Astrocyte of the hippocampus (primary cell): ENCODE data around the gene FAM3D.

ENCODE experiments used
- DNase-seq: peaks from one replicate; pipeline ENCODE4 v3.0.0; 2011; ENCODE audit warnings: low read depth, low spot score

The FAM3D gene

GRCh38 chr3:58627570-58627885 lies 39.0 kb downstream of the FAM3D start:
- DNase-seq = peak; percentile 89

DNA sequence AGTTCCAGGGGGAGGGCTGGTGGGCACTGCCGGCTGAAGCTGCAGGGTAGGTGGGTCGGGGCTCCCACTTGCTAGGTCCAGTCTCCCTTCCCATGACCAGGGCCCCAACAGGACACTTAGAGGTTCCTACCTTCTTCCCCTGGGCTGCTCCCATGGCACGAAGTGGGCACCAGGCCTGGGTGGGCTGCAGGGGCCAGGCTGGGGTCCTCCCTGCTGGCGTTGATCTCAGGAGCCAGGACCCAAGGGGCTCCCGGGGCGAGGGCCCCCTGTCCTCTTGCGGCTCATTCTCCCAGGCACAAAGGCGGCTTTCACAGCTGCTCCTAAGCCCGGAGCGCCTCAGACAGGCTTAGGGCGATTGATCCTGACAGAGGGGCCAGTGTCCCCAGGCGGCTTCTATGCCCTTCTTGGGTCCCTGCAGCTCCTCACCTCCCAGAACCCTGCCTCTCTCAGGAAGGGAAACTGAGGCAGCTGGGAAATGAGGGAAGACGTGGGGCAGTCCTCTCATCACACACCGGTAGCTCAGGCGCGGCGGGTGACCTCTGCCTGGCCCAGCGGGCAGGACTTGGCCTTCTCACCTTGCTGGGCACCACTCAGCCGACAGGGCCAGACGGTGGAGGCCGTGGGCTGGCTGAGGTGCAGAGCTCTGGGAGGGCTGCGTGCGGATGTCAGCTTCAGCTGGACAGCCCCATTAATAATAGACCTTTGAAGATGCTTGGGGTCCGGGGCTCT lies 39.6 kb downstream of the FAM3D start:
- no peak for DNase-seq

DNA sequence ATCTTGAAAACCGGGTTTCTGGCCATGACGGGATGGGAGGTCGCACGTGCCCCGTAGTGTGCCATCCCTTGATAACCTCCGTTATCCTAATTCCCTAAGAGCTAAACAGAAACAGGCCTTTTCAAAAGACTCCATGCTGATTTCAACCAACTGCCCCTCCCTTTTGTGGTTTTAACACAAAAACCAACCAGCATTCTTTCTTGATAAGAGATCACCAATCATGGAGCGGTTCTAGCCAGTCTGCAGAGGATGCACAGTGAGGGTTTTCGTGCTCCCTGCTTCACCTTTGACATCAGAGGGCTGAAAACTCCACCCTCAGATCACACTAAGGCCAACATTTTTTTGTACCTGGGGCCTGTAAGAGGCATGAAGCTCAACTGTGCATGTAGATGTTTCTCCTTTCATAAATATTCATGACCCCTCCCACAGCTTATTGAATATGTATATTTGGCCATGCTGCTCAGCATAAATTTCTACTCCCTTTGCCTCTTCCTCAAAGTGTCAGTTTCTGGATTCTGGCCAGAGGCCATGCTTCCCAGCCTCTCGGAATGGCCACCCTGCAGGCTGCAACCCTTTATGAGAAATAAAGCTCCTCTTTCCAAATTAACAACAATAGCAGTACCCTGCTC lies 41.3 kb downstream of the FAM3D start:
- peak; percentile 42 for DNase-seq

GRCh38 chr3:58624550-58624949 lies 42.0 kb downstream of the FAM3D start:
- no peak for DNase-seq

DNA sequence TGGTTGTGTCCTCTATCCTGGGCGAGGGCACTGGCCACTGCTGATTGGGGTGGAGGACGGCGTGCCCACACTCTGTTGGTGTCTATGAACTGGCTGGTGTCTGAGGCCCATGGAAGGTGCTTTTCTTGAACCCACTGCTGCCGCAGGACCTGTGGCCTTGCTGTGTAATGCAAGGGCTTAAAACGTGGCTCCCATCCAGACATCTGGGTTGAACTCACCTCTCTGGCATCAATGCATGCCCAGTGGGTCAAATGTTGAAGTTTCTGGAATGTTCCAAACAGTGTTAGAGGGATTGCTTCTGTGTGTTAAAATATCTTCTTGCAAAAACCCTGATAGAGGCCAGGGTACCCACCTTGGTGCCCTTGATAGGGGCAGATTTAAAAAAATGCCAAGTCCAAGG lies 42.6 kb downstream of the FAM3D start:
- no peak for DNase-seq

DNA sequence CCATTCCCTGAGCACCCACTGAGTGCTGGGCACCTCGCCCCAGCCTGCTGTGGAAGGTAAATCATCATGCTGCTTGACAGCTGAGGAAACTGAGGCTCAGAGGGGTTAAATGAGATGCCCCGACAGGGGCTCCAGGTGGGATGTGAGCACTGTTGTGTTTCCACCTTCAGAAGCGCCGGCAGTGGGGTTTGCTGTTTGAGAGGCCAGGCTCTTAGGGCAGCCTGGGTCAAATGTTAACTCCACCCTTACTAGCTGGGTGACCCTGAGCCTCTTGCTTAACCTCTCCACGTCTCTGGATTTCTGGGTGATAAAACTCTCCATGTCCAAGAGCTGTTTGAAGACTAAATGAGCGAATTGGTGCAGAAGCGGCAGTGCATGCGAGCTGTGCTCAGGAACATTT lies 43.1 kb downstream of the FAM3D start:
- DNase-seq = no peak

DNA sequence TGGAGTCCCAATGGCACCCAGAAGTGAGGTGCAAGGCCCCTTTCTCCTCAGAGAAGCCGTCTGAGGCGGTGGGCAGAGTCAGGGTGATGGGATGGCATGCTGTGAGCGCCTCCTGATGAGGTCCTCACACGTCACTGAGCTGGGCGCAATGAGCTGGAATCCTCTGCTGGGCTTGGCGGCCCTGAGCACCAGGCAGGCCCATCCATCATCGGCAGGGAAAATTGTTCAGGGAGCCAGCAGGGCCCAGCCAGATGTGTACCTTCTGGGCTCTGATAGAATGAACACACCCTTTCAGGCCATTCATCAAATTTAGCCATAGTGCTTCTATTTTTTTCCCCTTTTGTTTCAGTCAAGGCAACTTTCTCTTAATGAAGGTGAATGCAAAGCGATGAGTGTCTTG lies 43.7 kb downstream of the FAM3D start:
- DNase-seq = no peak

DNA sequence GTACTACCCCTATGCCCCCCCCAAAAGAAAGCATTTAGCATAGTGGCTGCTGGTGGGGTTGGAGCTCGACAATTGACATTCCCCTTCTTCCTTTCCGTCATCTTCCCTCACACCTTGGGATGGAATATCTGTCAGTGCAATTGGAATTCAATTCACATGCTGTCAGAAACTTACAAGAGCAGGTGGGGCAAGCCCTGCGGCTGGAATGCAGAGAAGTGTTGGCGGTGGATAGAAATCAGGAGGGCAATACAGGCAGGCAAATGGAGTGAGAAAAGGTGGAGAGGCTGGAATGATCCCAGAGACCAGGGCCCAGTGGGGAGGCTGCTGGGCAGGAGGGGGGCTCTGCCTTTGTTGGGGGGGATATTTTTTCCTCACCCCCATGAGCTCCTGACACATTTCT lies 44.1 kb downstream of the FAM3D start:
- DNase-seq = no peak

- DNase-seq = no peak
These were observed 45.3 kb downstream of the FAM3D start for GRCh38 chr3:58621086-58621830.

DNA sequence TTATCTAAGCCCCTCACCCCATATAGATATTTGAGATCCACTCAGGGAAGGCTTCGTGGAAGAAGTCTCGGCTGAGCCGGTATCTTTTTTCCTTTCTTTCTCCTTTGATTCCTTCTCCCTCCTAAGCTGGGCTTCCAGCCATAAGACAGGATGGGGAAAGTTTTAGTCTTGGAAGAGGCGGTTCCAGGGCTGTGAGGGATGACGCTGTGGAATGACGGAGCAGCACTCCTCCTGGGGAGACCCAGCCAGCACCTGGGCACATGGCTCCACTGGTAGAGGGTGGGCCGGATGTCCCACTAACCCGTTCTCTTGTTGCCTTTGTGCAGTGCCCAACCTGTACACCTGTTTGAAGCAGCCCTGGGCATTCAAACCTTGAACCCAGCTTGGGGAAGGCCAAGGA lies 46.2 kb downstream of the FAM3D start:
- no peak for DNase-seq

DNA sequence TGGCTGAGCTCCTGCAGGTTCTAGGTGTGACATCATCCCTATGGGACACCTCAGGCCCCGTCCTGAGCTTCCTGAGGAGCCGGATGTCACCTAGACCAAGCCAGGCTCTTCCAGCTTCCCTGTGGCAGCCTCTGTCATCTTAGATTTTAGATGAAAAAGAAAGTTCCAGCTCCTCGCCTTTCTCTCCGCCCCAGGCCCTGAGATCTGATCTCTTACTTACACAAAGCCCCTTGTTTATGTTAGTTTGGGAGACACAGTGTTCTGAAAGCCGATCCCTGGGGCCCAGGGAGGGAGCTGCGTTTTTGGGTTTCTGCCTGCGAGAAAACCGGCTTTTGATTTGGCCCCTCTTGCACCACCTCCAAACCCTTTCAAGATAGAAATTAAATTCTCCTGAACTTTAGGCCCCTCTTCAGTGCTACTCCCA lies 49.2 kb downstream of the FAM3D start:
- no peak for DNase-seq

DNA sequence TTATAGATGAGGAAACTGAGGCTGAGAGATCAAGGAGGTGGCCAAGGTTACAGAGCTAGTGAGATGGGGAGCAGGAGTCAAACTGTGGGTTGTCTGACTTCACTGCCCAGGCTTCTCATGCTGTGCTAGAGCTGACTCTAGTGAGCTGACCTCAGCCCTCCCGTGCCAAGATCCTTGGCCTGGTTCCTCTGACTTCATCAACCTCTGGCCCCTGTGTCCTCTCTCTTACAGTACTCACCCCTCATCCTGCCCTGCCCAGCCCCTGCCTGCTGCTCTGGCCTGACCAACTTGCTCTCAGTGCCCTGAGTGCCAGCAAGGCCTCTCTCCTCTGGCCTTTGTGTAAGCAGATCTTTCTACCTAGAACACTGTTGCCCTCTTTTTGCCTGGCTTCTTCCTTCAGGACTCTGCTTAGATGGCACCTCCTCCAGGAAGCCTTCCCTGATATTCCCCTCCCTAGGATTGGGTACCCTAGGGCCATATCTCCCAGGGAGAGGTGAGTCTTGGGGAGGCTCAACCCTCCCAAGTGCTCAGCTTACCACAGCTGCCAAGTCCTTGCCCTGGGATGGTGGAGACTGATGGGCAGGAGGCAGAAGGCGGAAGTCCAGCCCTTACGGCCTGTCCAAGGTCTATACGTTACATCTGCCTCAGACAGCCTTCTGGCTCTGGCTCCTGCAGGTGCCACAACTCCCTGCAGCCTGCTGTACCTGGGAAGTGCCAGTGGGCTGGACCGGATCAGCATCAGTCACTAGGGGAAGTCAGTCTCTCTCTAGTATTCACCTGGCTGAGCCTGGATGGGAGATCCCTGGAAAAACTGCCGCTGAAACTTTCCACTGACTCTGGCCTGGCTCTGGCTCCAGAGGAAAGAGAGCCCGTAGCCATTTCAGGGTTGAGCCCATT lies 53.1 kb downstream of the FAM3D start:
- no peak for DNase-seq

- DNase-seq = no peak
These were observed 53.7 kb downstream of the FAM3D start for GRCh38 chr3:58612830-58613229.

DNA sequence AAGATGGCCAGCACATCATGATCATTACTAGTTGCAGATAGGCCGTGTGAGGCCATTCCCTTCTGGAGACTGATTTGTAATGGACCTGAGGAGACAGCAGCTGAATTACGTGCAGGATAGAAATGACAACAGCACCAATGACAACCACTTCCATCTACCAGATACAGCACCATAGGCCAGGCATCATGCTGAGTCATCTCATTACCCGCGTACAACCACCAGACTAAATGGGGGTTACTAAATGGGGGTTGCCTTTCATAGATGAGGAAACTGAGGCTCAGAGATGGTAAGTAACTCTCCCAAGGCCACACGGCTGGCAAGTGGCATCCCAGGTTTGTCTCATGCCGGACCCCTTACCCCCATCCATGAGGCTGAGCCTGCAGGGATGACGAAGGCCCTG lies 56.6 kb downstream of the FAM3D start:
- no peak for DNase-seq

DNA sequence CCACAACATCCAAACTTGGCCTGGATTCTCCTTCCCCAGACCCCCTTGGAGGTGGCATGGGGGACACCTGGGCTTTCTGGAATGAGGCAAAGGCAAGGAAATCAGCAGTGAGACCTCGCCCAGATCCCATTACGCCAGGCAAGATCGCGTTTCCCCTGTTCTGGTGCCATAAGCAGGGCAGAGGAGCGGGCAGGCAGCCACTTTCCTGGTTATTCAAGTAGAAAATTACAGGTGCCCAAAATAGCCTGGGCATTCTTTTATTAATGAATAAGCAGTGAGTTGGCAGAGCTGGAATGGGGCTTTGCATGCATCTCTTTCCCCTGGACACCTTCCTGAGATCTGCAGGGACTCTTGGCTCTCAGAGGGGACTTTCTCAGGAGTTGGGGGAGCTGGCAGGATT lies 57.9 kb downstream of the FAM3D start:
- DNase-seq = peak; percentile 69

DNA sequence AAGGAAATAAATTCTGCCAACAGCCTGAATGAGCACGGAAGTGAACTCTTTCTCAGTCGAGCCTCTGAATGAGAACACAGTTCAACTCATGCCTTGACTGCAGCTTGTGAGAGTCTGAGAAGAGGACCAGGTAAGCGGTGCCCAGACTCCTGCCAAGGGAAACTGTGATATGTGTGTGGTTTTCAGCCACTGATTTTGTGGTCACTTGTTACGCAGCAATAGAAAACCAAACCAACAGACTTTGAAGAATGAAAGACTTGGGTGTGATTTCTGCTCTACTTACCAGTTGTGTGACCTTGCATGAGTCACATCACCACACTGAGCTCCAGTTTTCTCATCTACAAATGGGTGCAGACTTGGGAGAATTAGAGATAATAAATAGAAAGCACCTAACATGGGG lies 58.8 kb downstream of the FAM3D start:
- DNase-seq = no peak

DNA sequence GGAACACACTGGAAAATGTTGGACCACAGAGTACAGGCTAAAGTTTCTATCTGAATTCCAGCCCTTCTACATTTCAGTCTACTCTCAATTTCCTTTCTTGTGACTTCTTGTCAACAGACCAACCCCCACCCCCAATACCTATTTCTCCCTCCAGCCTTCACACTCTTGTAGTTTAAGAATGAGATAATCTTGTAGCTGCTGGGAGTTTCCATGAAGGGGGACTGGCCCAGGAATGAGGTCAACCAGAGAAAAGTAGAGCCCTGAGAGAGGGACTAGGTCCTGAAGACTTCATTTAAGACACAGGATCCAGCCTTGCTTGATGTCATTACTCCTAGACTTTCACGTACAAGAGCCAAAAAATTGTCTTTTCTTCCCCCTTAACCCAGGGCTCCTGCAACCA lies 59.9 kb downstream of the FAM3D start:
- DNase-seq = no peak

DNA sequence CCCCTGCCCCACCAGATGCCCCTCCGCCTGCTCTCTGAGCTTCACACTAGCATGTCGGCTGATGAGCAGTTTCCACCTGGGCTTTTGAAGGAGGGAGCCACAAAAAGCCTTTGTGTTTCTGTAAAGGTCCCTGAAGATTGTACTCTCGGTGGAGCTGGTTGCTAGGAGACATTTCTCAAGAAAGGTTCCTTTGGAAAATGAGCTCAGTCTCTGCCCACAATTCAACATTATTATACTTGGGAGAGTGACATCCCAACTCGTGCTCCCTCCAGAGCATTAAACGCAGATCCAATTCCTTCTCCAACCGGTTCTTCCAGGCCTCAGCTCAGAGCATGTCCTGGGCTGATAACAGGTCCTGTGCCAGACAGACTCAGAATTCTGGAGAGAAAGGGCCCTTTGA lies 62.5 kb downstream of the FAM3D start:
- DNase-seq = no peak

- no peak for DNase-seq
These were observed 63.0 kb downstream of the FAM3D start for GRCh38 chr3:58603606-58604005.

DNA sequence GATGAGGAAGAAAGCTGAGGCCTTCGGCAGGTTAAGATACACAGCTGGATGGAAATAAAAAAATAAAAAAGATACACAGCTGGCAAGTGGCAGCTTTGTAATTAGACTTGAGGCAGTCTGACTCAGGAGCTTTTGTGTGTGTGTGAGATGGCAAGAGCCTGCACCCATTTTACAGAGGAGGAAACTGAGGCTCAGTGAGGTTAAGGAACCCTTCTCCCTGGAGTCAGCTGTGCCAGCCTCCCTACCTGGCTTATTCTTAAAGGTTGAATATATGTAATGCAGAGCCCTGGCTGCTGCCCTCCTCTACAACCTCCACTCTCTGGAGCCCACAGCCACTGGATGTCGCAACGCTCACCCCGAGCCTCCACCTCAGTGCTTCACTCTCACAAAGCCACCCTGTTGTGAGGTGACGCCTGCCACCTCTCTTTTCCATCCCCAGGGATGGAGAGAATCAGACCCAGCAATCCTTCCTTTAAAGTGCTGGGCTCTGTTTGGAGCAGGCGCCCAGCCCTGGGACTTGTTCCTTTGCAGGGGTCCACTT lies 68.7 kb downstream of the FAM3D start:
- DNase-seq = no peak

DNA sequence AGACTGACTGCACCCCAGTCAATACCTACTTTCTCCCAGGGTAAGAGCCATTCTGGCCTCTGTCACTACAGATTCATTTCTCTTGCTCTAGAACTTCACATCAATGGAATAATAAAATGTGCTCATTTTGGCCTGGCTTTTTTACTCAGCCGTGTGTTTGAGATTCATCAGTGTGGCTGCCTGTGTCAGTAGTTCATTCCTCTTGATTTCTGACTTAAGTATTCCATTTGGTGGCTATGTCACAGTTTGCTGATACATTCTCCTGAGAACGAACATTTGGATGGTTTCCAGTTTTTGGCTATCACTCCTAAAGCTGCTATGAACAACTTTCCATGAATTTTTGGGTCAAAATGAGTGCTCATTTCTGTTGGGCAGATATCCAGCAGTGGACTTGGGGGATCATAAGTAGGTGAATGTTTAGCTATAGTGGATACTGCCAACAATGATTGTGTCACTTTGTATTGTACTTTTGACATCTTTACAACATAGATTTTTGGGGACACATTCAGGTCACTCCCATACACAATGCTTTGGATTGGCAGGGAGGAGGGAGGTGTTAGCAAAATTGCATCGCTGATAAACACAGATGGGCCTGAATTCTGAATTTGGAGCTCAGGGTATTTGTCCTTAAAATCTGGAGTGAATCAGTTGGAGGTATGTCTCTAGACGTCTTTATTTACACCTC lies 69.6 kb downstream of the FAM3D start:
- no peak for DNase-seq
